Caco-2 (cell line): ENCODE data around the gene PPP1R36. TPM values are rescaled to one million over a fixed set of nuclear protein-coding genes. Genes with fewer than 3 reads are reported as not detected.
A peak's percentile ranks its signal among the peaks of the same experiment; 100 is the strongest.

Experiments used
- BruUV-seq: library from RNA; stranded (reverse); fragments of 400-500 nt; replicated peaks from 2 replicates; lab custom pipeline; 2021; lab: Mats Ljungman, UMichigan
- CTCF ChIA-PET: fragments of 300-600 bp; sonication (Branson Sonifier 250); formaldehyde crosslinking; loops from one replicate; lab custom pipeline; 2022; ENCODE audit warnings: antibody characterized with exemption; lab: Charles Lee
- POLR2A ChIA-PET: fragments of 300-600 bp; sonication (Branson Sonifier 250); formaldehyde crosslinking; loops from one replicate; lab custom pipeline; 2022; ENCODE audit warnings: antibody characterized with exemption; lab: Charles Lee
- DNase-seq, 2 experiments: peaks; one replicate each; pipeline versions ENCODE4 v3.0.0 to v3.0.0-alpha.2; 2020 to 2022
- H3K27me3 ChIP-seq: replicated peaks from 2 replicates; pipeline ENCODE4 v1.6.0; 2011; ENCODE audit warnings: low read length; ENCODE audit not compliant: control insufficient read depth, insufficient read depth
- H3K36me3 ChIP-seq: 2 replicates; pipeline ENCODE4 v1.5.1; 2011; ENCODE audit warnings: low read length; ENCODE audit not compliant: control insufficient read depth, insufficient read depth
- H3K4me1 ChIP-seq: fragments of 250-450 bp; sonication (Bioruptor Pico); 2 replicates; pipeline ENCODE4 v1.5.1; 2020; ENCODE audit warnings: mild to moderate bottlenecking
- H3K4me3 ChIP-seq: 2 replicates; pipeline ENCODE4 v1.5.1; 2011; ENCODE audit warnings: low read depth, mild to moderate bottlenecking, control low read depth, low read length
- H3K9me3 ChIP-seq: fragments of 250-450 bp; sonication (Bioruptor Pico); 2 replicates; pipeline ENCODE4 v1.5.1; 2020; ENCODE audit warnings: mild to moderate bottlenecking, moderate library complexity
- H3K27ac Mint-ChIP-seq: one replicate; pipeline ENCODE4 v1.8.0; 2022; ENCODE audit warnings: mixed read lengths; ENCODE audit not compliant: unreplicated experiment
- H3K27me3 Mint-ChIP-seq: one replicate; pipeline ENCODE4 v1.8.0; 2022; ENCODE audit warnings: mixed read lengths; ENCODE audit not compliant: insufficient read depth, unreplicated experiment
- H3K36me3 Mint-ChIP-seq: one replicate; pipeline ENCODE4 v1.8.0; 2022; ENCODE audit warnings: mild to moderate bottlenecking, mixed read lengths; ENCODE audit not compliant: insufficient read depth, unreplicated experiment
- H3K4me1 Mint-ChIP-seq: one replicate; pipeline ENCODE4 v1.8.0; 2022; ENCODE audit warnings: low read depth, mixed read lengths; ENCODE audit not compliant: unreplicated experiment
- H3K4me3 Mint-ChIP-seq: one replicate; pipeline ENCODE4 v1.8.0; 2022; ENCODE audit warnings: mild to moderate bottlenecking, moderate library complexity, mixed read lengths; ENCODE audit not compliant: unreplicated experiment
- H3K9me3 Mint-ChIP-seq: one replicate; pipeline ENCODE4 v1.8.0; 2022; ENCODE audit warnings: mixed read lengths; ENCODE audit not compliant: unreplicated experiment
- CTCF ChIP-seq, 2 experiments: fragments of 200-600 bp in 1 of 2; IDR thresholded peaks; 1 replicate in 1 of 2; 2 replicates in 1 of 2; pipeline versions ENCODE4 v1.5.1 to v1.8.0; 2011 to 2022; ENCODE audit warnings: antibody characterized with exemption in 1 of 2, control low read depth in 1 of 2, inconsistent platforms in 1 of 2, low read depth in 1 of 2, low read length in 1 of 2, mild to moderate bottlenecking in 1 of 2, moderate library complexity in 1 of 2; ENCODE audit not compliant: insufficient read depth in 1 of 2, severe bottlenecking in 1 of 2, unreplicated experiment in 1 of 2
- intact Hi-C: fragments of 100-400 bp; cut with micrococcal nuclease; formaldehyde crosslinking; loops from one replicate; pipeline ENCODE4 v1.10.0; 2022; ENCODE audit not compliant: unreplicated experiment
- total RNA-seq: library from RNA; stranded (reverse); gene quantifications from 2 replicates; pipeline ENCODE4 v1.2.3, GENCODE V29; 2022

The PPP1R36 gene
- total RNA-seq, 1 experiment from 2014 or later, result 2.9 TPM

GRCh38 chr14:64503434-64504309 is 46.1 kb upstream of the PPP1R36 start, which contains the start of gene ZBTB25:
Gene ZBTB25 (minus strand): TSS chr14:64503838. CDS start chr14:64490533, 13,305 bp downstream.
- H3K9me3 Mint-ChIP-seq, result no peaks in the 10 kb centered on the region
- DNase-seq, result peak; percentile 93 to 95
- peak within 1 kb of the TSS; percentile 78 for H3K4me3 Mint-ChIP-seq
- BruUV-seq, result no TSS peak
- peak within 1 kb of the TSS; percentile 81 for H3K27ac Mint-ChIP-seq
- H3K9me3 ChIP-seq, result no peaks in the 10 kb centered on the region
- no peaks in the 10 kb centered on the region for H3K27me3 ChIP-seq
- no peaks in the 10 kb centered on the region for H3K36me3 ChIP-seq
- no peaks in the 10 kb centered on the region for H3K27me3 Mint-ChIP-seq
- peaks cover 43% of the 10 kb centered on the region for H3K36me3 Mint-ChIP-seq
- H3K4me3 ChIP-seq, result peak within 1 kb of the TSS; percentile 97
- intact Hi-C loops, result loop anchor here (1.0 to 10.0 kb wide), 5 partner anchors 38 to 391 kb away; partner anchors contain the start of genes AKAP5, MTHFD1 and PLEKHG3
- CTCF ChIA-PET, result interaction anchor here (0.6 to 0.7 kb wide), 4 partner anchors 37 to 928 kb away, joined by 4 to 5 read pairs (median 4); partner anchors contain the start of gene HSPA2
- H3K4me1 Mint-ChIP-seq, result peaks cover 16% of the 10 kb centered on the region
- POLR2A ChIA-PET, result interaction anchor here (0.6 to 1.7 kb wide), 11 partner anchors 18 to 862 kb away, joined by 3 to 14 read pairs (median 6); partner anchors contain the start of genes MTHFD1, PLEKHG3 and WDR89
- no peak for TF ChIP-seq CTCF (IDR thresholded peaks at IDR 0.05; ENCODE audit: insufficient read depth in 1 of 2, low read depth in 1 of 2, low read length in 1 of 2, severe bottlenecking in 1 of 2, unreplicated experiment in 1 of 2)
- peaks cover 29% of the 10 kb centered on the region for H3K4me1 ChIP-seq

- peaks cover 44% of the 10 kb centered on the region for H3K36me3 Mint-ChIP-seq
- H3K4me3 Mint-ChIP-seq, result peak within 1 kb of the TSS; percentile 78
- H3K4me3 ChIP-seq, result peak within 1 kb of the TSS; percentile 97
- ChIA-PET CTCF (interaction anchor here (0.6 to 0.7 kb wide), 4 partner anchors 36 to 929 kb away, joined by 4 to 5 read pairs (median 4); partner anchors contain the start of gene HSPA2), POLR2A (interaction anchor here (0.7 to 1.7 kb wide), 10 partner anchors 17 to 863 kb away, joined by 3 to 14 read pairs (median 6); partner anchors contain the start of genes MTHFD1, PLEKHG3 and WDR89)
- H3K27ac Mint-ChIP-seq, result peak within 1 kb of the TSS; percentile 81
- DNase-seq, result peak; percentile 84 to 89
- TF ChIP-seq CTCF (IDR thresholded peaks at IDR 0.05; ENCODE audit: insufficient read depth in 1 of 2, low read depth in 1 of 2, low read length in 1 of 2, severe bottlenecking in 1 of 2, unreplicated experiment in 1 of 2), result no peak
- peaks cover 21% of the 10 kb centered on the region for H3K4me1 Mint-ChIP-seq
- no peaks in the 10 kb centered on the region for H3K27me3 Mint-ChIP-seq
- no TSS peak for BruUV-seq
- H3K9me3 ChIP-seq, result no peaks in the 10 kb centered on the region
- H3K27me3 ChIP-seq, result no peaks in the 10 kb centered on the region
- H3K9me3 Mint-ChIP-seq, result no peaks in the 10 kb centered on the region
- intact Hi-C loops, result loop anchor here (1.0 to 10.0 kb wide), 4 partner anchors 117 to 390 kb away; partner anchors contain the start of genes MTHFD1 and PLEKHG3
- H3K4me1 ChIP-seq, result peaks cover 33% of the 10 kb centered on the region
- no peaks in the 10 kb centered on the region for H3K36me3 ChIP-seq
These were observed 45.4 kb upstream of the PPP1R36 start, which contains the start of gene ZBTB1 for GRCh38 chr14:64504310-64504896. Gene ZBTB1 (plus strand): TSS chr14:64504770. CDS start chr14:64521505, 16,735 bp downstream.
